ENCODE results near the gene PRR35.

The PRR35 gene

DNA sequence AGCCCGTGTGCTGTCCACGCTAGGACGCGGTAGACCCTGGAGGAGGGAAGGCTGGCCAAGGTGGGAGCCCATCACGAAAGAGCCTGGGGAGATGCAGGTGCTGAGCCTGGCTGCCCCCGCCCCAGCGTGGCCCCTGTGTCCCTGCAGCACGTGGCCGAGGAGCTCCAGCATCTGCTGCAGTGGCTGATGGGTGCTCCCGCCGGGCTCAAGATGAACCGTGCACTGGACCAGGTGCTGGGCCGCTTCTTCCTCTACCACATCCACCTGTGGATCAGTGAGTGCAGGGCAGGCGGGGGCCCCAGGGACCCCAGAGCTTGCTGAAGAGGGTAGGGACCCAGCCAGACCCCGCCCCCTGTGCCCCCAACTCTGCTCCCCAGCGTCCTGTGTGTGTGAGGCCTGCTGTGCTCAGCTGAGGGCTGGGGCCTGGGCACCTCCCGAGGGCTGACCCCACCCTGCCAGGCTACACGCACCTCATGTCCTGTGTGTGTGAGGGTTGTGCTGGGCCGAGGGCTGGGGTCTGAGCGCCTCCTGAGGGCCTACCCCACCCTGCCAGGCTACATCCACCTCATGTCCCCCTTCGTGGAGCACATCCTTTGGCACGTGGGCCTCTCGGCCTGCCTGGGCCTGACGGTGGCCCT, 18.2 kb downstream of the PRR35 start:
- DNase-seq (ENCODE audit: extremely low read depth in 1 of 2, low read depth in 1 of 2): no peak

DNA sequence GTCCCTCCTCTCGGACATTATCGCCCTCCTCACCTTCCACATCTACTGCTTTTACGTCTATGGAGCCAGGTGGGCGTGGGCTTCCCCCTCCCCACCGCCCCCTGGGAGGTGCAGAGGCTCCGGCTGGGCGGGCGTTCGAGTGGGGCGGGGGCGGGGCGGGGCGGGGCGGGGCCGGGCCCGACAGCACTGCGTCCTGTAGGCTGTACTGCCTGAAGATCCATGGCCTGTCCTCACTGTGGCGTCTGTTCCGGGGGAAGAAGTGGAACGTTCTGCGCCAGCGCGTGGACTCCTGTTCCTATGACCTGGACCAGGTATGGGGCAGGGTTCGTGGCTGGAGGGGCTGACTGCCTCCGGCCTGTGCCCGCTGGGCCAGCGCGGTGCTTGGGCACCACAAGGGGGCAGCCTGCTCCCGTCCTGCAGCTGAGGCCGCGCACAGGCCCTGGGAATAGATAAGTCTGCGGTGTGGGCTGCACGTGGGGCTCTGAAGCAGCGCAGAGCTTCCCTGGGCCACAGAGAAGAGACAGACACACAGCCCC, 18.7 kb downstream of the PRR35 start:
- DNase-seq (ENCODE audit: extremely low read depth in 1 of 2, low read depth in 1 of 2): peak in 1 of 2 donors; percentile 47

DNA sequence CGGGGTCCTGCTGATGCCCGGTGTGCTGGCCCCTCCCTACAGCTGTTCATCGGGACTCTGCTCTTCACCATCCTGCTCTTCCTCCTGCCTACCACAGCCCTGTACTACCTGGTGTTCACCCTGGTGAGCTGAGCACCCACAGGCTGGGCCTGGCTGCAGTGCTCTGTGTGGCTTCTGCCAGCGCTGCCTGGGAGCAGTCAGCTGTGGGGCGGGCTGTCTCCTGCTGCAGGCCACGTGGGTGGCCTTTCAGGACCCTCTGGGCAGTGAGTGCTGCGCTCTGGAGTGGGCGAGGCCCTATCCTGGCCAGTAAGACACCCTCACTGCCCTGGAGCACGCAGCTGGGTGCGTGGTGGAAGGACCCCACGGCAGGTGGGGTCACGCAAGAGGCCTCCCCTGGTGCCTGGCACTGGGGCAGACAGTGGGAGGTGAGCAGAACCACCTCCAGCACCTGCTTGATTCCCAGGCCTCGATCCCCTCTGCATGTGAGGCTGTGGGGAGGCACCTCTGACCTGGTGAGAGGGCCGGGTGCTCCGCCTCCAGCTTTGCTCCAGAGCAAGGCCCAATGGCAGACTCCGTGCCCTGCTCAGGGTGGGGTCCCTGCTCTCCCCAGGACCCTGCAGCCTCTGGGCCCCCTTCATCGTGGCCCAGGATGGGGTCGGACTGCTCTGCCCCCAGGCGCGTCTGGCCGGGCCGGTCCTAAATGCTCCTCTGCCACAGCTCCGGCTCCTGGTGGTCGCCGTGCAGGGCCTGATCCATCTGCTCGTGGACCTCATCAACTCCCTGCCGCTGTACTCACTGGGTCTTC, 20.1 kb downstream of the PRR35 start:
- DNase-seq (ENCODE audit: extremely low read depth in 1 of 2, low read depth in 1 of 2): no peak

DNA sequence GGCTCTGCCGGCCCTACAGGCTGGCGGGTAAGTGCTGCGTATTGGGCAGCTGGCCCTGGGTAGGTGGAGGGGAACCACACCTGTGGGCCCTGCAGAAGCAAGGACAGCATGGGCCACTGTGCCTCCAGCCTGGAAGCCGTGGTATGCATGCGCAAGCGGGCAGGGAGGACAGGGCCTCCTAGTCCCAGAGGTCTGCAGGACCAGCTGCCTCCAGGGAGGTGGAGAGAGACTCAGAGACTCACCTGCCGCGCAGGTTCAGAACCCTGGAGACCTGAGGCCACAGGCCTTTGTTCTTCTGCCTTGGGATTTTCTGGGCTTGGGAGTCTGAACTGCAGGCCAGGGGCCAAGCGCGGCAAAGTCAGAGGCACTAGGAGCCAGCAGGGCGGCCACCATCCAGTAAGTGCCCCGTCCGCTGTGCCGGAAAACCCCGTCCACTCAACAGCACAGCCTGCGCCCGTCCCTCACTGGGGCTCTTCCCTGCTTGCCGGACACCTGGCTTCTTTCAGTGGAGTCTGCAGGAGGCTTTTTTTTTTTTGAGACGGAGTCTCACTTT, 20.8 kb downstream of the PRR35 start:
- DNase-seq (ENCODE audit: extremely low read depth in 1 of 2, low read depth in 1 of 2): no peak

DNA sequence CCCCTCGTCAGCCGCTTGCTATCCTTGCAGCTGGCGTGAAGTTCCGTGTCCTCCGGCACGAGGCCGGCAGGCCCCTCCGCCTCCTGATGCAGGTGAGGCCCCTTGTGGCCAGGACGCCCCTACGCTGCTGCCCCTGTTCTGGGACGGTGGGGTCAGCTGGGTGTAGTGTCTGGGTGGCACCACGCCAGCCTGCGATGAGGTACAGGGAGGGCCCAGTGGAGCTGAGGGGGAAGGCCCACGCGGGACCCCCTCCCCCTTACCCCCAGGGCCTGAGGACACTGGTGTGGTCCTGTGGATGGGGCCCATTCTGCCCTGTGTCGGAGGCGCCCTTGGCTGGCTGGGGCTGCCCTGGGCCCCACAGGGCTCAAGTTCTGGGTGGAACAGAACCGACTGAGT, 22.0 kb downstream of the PRR35 start:
- no peak for DNase-seq (ENCODE audit: extremely low read depth in 1 of 2, low read depth in 1 of 2)

DNA sequence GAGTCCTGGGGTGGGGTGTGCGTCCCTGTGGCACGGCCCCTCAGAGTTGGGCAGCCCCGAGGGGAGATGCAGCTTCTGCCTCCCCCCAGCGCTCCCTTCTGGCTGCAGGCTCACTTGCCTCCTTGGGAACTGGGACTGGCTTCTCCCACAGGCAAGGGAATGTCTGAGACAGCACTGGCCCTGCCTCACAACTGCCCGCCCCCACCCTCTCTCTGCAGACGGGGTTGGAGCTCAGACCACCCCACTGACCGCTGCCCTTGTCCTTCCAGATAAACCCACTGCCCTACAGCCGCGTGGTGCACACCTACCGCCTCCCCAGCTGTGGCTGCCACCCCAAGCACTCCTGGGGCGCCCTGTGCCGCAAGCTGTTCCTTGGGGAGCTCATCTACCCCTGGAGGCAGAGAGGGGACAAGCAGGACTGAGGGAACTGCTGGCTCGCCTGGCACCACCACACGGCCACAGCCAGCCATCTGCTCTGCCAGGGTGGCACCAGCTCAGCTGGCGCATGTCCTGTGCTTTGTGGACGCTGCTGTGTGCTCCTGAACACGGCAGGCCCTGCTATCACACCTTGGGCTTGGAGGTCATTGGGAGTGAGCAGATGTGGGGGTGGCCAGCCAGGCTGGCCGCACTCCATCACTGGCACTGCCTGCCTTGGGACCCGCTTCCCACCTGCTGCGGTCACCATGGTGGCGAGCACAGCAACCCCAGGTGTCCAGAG, 22.6 kb downstream of the PRR35 start:
- no peak for DNase-seq (ENCODE audit: extremely low read depth in 1 of 2, low read depth in 1 of 2)

DNA sequence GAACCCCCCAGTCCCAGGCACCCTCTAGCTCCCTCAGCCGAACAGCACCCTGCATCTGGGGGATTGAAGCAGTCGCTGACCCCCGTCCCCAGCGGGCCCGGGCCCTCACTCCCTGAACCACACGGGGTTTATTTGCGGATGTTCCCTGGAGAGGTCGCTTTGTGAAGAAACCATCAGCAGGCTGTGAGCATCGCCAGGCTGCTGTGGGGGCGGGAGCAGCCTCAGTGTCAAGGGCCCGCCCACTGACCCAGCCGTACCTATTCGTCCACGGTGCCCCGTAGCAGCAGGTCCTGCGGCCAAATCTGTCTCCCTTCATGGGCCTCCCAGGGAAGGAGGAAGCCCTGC, 23.2 kb downstream of the PRR35 start:
- DNase-seq (ENCODE audit: extremely low read depth in 1 of 2, low read depth in 1 of 2): no peak

DNA sequence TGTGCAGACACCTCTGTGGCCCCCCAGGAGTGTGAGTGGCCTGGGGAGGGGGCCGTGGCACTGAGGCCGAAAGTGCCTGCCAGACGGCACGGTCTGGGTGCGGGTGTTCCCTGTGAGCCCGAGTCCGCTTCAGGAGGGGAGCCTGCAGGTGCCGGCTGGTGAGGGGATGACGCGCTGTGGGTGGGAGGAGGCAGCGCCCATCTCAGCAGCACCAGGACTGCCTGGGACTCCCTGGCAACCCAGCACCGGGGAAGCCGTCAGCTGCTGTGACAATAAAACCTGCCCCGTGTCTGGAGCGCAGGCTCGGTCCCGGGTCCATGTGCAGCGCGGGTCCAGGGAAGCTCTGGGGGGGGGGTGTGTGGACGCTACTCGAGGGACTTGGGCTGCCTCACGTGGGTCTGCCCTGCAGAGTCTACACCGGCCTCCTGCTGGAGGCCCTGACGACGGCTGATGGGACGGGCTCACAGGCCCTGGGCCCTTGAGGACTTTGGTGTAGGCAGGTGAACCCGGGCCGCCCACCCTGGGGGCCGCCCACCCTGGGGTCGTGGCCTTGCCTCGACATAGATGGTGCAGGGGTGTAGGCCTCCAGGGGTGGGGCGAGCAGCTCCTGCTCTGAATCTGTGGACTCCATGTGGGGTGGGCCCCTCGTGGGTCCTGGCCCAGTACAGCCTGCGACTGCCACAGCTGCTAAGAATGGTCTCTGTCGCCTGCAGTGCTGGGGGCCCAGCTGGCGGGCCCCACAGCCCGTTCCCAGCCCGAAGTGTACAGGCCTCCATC, 23.8 kb downstream of the PRR35 start:
- DNase-seq (ENCODE audit: extremely low read depth in 1 of 2, low read depth in 1 of 2): no peak

DNA sequence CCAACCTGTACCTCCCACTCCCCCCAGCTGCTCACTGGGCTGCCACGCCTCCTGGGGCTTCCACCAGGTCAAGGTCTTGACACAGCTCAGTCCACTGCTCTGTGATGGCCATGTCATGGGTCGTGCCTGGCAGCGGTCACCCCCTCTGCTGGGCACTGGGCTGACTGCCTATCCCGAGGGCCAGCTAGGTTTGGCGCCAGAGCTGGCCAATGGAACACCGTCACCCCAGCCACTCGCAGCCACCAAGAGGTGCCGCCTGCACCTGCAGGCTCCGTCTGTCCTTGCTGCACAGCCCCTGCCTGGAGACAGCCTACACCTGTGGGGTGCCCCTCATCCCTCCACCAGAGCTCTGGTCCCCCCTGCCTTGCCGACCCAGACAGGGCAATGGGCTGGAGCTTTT, 25.2 kb downstream of the PRR35 start:
- DNase-seq (ENCODE audit: extremely low read depth in 1 of 2, low read depth in 1 of 2): no peak

DNA sequence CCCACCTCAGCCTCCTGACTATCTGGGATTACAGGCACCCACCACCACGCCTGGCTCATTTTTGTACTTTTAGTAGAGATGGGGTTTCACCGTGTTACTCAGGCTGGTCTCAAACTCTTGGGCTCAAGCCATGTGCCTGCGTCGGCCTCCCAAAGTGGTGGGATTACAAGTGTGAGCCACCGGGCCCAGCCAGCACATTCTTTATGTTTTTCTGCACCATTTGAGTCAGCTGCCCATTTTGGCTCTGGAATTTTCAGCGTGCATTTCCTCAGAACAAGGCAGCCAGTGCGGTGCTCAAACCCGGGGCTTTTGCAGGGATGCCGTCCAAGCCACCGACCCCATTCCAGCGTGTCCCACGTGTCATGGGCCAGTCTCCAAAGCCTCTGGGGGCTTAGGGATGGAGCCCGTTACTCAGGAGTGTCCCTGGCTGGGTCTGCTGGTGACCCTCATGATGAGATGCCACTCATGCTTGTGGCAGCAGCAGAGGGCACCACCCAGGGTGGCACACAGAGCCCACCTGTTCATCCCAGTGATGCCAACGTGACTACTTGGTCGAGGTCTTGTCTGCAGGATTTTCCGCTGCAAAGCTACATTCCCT, 26.0 kb downstream of the PRR35 start:
- no peak for DNase-seq (ENCODE audit: extremely low read depth in 1 of 2, low read depth in 1 of 2)

DNA sequence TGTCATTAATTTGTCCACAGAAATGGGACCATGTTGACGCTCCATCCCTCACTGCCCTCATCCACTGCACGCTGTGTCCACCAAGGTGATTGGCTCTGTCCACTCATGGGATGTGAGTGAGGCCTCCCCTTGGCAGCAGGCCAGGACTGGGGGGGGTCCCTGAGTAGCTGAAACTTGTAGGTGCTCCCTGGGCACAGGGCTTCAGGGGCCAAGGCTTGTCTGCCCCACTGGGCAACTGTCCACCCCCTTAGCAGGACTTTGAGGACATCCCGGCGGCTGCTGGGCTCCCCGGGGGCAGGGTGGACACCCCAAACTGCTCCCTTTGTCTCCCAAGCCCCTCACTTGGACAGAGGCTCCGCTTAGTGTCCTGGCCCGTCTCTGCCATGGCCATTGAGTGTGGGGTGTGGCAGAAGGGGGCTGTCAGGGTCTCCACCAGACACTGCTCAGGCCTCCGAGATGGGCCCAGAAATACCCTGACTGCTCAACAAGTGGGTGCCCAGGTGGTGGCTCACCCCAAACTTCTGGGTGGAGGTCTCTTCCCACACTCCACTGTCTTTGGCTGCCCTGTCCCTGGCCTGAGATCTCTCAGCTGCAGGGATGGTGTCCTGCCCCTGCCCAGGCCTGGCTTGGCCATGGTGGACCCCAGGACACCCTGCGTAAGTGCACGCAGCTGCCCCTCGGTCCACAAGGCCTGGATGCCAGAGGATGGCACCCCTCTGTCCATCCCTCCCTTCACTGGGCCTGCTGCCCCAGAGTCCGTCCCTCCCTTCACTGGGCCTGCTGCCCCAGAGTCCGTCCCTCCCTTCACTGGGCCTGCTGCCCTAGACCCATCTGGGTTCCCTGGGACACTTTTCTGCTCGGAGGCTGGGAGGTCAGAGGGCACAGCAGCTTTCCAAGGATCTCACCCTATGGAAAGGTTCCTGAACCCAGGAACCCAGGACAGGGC, 26.7 kb downstream of the PRR35 start:
- no peak for DNase-seq (ENCODE audit: extremely low read depth in 1 of 2, low read depth in 1 of 2)

DNA sequence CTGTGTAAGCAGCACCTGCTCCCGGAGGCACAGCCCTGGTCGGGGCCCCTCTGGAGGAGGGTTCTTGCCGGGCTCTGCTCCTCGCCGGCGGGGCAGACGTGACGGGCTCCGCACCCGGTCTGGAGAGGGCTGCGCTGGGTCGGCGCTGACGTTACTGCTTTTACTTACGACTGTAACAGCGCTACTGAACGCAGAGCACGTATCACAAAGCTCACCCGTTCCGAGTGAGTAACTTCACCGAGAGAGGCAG, 28.4 kb downstream of the PRR35 start:
- DNase-seq (ENCODE audit: extremely low read depth in 1 of 2, low read depth in 1 of 2): peak in 1 of 2 donors; percentile 41

DNA sequence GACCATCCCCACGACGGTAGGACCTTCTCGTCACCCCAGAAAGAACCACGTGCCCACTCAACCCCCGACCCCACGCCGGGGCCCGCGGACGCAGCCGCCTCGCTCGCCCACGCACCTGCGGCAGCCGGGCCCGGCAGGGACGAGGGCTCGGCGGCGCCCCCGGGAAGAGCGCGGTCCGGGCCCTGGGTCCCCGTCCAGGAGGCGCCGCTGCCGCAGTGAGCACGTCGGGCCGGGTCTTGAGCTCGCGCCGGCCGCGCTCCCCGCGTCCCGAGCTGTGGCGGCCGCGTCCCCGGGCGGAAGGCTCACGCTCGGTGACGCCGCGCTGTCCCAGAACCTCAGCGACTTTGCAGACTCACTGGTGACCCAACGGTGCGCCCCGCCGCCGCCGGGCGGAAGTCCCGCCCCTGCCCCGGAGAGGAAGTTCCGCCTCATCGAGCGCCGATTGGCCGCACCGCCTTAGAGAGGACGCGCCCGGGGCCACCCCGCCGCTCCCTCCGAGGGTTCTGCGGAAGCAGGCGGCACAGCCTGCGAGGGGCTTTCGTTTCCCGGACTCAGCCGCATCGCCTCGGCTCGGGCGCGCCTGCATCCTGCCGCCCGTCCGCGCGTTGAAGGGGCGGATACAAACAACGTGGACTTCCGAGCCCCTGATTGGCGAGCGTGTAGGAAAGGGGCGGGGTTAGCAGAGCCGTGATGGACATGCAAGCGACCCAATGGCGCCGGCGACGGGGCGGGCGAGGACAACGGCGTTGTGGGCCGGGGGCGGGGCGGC, 28.9 kb downstream of the PRR35 start:
- DNase-seq (ENCODE audit: extremely low read depth in 1 of 2, low read depth in 1 of 2): peak; percentile 93 to 98

DNA sequence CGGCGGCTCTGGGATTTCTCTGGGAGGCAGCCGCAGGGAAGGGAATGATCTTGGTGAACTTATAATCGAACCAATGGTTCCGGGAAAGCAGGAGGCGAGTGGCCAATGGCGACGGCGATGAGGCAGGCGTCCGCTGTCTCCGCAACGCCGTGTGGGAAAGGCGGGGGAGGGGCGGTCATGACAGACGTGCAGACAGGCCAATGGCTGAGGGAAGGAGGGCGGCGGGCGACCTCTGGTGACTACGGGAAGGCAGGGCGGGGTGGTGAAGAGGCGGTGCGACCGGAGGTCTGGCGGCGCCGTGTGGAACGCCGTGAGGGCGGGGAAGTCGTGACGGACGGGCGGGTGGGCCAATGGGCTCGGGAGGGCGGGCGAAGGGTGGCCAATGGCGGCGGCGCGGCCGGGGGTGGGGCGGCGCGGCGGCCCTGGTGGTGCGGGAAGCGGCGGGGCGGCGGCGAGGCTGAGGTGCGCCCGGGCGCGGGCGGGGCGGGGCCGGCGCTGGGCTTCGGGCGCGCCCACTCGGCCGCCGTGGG, 29.5 kb downstream of the PRR35 start, which contains the start of gene RAB40C:
Gene RAB40C, plus strand, starts transcription at position 409 of the 530 bp plus-strand sequence. CDS start 226 bp downstream, outside the sequence.
- peak; percentile 98 to 100 for DNase-seq (ENCODE audit: extremely low read depth in 1 of 2, low read depth in 1 of 2)

DNA sequence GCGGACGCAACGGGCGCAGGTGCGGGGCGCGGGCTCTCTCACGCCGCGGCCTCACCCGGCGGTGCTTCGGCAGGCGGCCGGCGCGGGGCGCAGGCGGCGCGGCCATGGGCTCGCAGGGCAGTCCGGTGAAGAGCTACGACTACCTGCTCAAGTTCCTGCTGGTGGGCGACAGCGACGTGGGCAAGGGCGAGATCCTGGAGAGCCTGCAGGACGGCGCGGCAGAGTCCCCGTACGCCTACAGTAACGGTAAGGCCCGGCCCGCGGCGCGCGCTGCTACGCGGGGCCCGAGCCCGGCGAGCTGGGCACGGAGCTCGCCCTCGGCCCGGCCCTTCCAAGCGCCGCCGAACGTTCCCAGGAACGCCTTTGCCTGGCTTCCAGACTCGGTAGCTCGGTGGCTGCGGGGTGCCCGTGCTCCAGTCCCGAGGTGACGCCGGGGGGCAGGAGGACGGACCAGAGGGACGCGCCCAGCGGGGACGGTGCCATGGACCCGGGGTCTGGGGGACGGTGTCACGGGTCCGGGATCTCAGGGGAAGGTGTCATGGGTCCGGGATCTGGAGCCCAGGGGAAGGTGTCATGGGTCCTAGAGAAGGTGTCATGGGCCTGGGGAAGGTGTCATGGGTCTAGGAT, 30.1 kb downstream of the PRR35 start:
- no peak for DNase-seq (ENCODE audit: extremely low read depth in 1 of 2, low read depth in 1 of 2)

DNA sequence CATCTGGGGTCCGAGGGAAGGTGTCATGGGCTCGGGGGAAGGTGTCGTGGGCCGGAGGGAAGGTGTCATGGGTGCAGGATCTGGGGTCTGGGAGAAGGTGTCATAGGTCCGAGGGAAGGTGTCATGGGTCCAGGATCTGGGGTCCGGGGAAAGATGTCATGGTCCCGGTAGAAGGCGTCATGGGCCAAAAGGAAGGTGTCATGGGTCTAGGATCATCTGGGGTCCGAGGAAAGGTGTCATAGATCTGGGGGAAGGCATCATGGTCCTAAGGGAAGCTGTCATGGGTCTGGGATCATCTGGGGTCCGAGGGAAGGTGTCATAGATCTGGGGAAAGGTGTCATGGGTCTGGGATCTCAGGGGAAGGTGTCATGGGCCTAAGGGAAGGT, 30.6 kb downstream of the PRR35 start:
- DNase-seq (ENCODE audit: extremely low read depth in 1 of 2, low read depth in 1 of 2): no peak

DNA sequence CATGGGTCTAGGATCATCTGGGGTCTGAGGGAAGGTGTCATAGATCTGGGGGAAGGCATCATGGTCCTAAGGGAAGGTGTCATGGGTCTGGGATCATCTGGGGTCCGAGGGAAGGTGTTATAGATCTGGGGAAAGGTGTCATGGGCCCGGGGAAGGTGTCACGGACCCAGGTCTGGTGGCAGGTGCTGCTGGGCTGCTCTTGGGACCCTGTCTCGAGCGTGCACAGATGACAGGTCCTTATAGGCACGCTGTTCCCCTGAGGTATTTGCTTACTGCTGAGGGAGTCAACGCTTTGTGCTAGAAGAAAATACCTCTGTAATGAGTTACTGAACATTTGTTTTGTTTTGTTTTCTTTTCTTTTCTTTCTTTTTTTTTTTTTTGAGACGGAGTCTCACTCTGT, 31.0 kb downstream of the PRR35 start:
- no peak for DNase-seq (ENCODE audit: extremely low read depth in 1 of 2, low read depth in 1 of 2)

All from activated CD8-positive, alpha-beta memory T cell treated with anti-CD3 and anti-CD28 coated beads for 1 hour (primary cell).